Measurements from ENCODE around the gene CARMIL1.
A peak's percentile ranks its signal among the peaks of the same experiment; 100 is the strongest.

CARMIL1 gene

GRCh38 chr6:25512560-25512959, 233.4 kb downstream of the CARMIL1 start:
- no peak for DNase-seq (ENCODE audit: low read depth)

GRCh38 chr6:25519856-25520255, 240.7 kb downstream of the CARMIL1 start:
- DNase-seq (ENCODE audit: low read depth) = no peak

GRCh38 chr6:25524542-25524941, 245.4 kb downstream of the CARMIL1 start:
- no peak for DNase-seq (ENCODE audit: low read depth)

- DNase-seq (ENCODE audit: low read depth) = no peak
Measured at GRCh38 chr6:25525078-25525477, 245.9 kb downstream of the CARMIL1 start.

- no peak for DNase-seq (ENCODE audit: low read depth)
Measured at GRCh38 chr6:25534942-25535631, 255.9 kb downstream of the CARMIL1 start.

GRCh38 chr6:25535632-25536225, 256.6 kb downstream of the CARMIL1 start:
- DNase-seq (ENCODE audit: low read depth) = no peak

GRCh38 chr6:25536781-25537180, 257.6 kb downstream of the CARMIL1 start:
- no peak for DNase-seq (ENCODE audit: low read depth)

GRCh38 chr6:25537349-25538018, 258.3 kb downstream of the CARMIL1 start:
- no peak for DNase-seq (ENCODE audit: low read depth)

- DNase-seq (ENCODE audit: low read depth) = no peak
Measured at GRCh38 chr6:25541228-25541627, 262.1 kb downstream of the CARMIL1 start.

- no peak for DNase-seq (ENCODE audit: low read depth)
Measured at GRCh38 chr6:25542984-25543910, 264.1 kb downstream of the CARMIL1 start.

GRCh38 chr6:25544833-25545232, 265.7 kb downstream of the CARMIL1 start:
- DNase-seq (ENCODE audit: low read depth) = no peak

- DNase-seq (ENCODE audit: low read depth) = no peak
Measured at GRCh38 chr6:25547797-25548196, 268.6 kb downstream of the CARMIL1 start.

- no peak for DNase-seq (ENCODE audit: low read depth)
Measured at GRCh38 chr6:25548451-25548850, 269.3 kb downstream of the CARMIL1 start.

- DNase-seq (ENCODE audit: low read depth) = no peak
Measured at GRCh38 chr6:25550631-25551030, 271.5 kb downstream of the CARMIL1 start.

GRCh38 chr6:25553502-25553901, 274.3 kb downstream of the CARMIL1 start:
- no peak for DNase-seq (ENCODE audit: low read depth)

GRCh38 chr6:25555188-25555587, 276.0 kb downstream of the CARMIL1 start:
- DNase-seq (ENCODE audit: low read depth) = no peak

GRCh38 chr6:25556516-25556915, 277.3 kb downstream of the CARMIL1 start:
- DNase-seq (ENCODE audit: low read depth) = peak; percentile 60

- no peak for DNase-seq (ENCODE audit: low read depth)
Measured at GRCh38 chr6:25558155-25558817, 279.1 kb downstream of the CARMIL1 start.

- no peak for DNase-seq (ENCODE audit: low read depth)
Measured at GRCh38 chr6:25560865-25561264, 281.7 kb downstream of the CARMIL1 start.

- DNase-seq (ENCODE audit: low read depth) = no peak
Measured at GRCh38 chr6:25564943-25565342, 285.8 kb downstream of the CARMIL1 start.

- DNase-seq (ENCODE audit: low read depth) = no peak
Measured at GRCh38 chr6:25570578-25570977, 291.4 kb downstream of the CARMIL1 start.

- DNase-seq (ENCODE audit: low read depth) = no peak
Measured at GRCh38 chr6:25576919-25577318, 297.7 kb downstream of the CARMIL1 start.
